Activated naive CD8-positive, alpha-beta T cell (primary cell): ENCODE measurements around the gene FCAR.
"Not testable (repeated sequence)": the region's sequence is repeated elsewhere in the genome, so short reads cannot be mapped to it uniquely, and the experiment has no call there.

Source experiments
- H3K27ac Mint-ChIP-seq: one replicate; pipeline ENCODE4 v1.8.0; 2021; ENCODE audit warnings: mixed read lengths
- H3K27me3 Mint-ChIP-seq: one replicate; pipeline ENCODE4 v1.8.0; 2021; ENCODE audit warnings: mixed read lengths
- H3K36me3 Mint-ChIP-seq: one replicate; pipeline ENCODE4 v1.8.0; 2021; ENCODE audit warnings: mixed read lengths
- H3K4me1 Mint-ChIP-seq: one replicate; pipeline ENCODE4 v1.8.0; 2021; ENCODE audit warnings: low read depth, mixed read lengths
- H3K4me3 Mint-ChIP-seq: one replicate; pipeline ENCODE4 v1.8.0; 2021; ENCODE audit warnings: mild to moderate bottlenecking, mixed read lengths
- H3K9me3 Mint-ChIP-seq: one replicate; pipeline ENCODE4 v1.8.0; 2021; ENCODE audit warnings: low read depth, mixed read lengths

FCAR gene

DNA sequence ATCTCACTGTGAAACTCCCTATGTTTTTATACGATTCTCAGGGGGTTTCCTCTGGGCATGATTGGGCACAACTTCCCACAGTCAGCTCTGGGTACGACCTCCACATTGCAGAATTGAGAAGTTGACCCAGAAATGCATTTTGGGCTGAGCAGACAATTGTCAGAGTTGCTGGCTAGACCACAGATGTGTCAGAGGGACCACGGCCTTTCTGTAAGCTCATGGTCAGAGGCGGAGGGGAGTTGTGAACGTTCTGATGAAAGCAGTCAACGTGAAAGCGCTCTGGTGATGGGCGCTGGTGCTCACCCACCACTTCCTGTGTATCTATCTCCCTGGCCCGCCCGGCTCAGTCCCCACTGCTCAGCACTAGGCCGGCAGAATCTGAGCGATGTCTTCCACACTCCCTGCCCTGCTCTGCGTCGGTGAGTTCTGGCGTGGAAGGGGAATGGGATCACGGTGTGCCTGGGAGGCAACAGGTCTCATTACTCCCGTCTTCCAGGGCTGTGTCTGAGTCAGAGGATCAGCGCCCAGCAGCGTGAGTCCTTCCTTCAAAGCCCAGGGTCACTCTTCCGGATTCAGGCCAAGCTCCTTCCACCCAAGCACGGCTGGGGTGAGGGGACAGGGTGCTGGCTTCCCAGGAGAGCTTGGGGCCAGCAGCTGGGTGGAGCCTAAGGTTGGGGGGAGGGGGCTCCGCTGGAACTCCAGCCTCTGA is 31.9 kb downstream of the FCAR start, which contains the start of gene NCR1:
Gene NCR1 (plus strand): TSS at position 346 of the 709 bp plus-strand sequence. CDS start 40 bp downstream, at position 386.
- Mint-ChIP-seq H3K27me3 (peaks cover 7% of the 10 kb centered on the region), H3K9me3 (no peaks in the 10 kb centered on the region), H3K4me1 (no peaks in the 10 kb centered on the region), H3K4me3 (no peak within 1 kb of the TSS), H3K27ac (no peak within 1 kb of the TSS), H3K36me3 (no peaks in the 10 kb centered on the region)

GRCh38 chr19:54906819-54907218 is 32.8 kb downstream of the FCAR start:
- Mint-ChIP-seq H3K36me3 (no peaks in the 10 kb centered on the region), H3K27ac (no peak overlapping the region), H3K27me3 (peaks cover 7% of the 10 kb centered on the region), H3K4me3 (no peak overlapping the region), H3K9me3 (no peaks in the 10 kb centered on the region), H3K4me1 (no peaks in the 10 kb centered on the region)

DNA sequence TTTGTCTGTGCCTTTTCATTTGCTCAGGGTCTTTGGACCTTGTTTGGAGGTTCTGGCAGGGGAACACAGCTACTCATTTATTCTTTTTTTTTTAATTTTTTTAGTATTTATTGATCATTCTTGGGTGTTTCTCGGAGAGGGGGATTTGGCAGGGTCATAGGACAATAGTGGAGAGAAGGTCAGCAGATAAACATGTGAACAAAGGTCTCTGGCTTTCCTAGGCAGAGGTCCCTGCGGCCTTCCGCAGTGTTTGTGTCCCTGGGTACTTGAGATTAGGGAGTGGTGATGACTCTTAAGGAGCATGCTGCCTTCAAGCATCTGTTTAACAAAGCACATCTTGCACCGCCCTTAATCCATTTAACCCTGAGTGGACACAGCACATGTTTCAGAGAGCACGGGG is 33.9 kb downstream of the FCAR start:
- H3K36me3 Mint-ChIP-seq, H3K4me3 Mint-ChIP-seq, H3K4me1 Mint-ChIP-seq, H3K9me3 Mint-ChIP-seq, H3K27ac Mint-ChIP-seq, H3K27me3 Mint-ChIP-seq: not testable (repeated sequence)

GRCh38 chr19:54916822-54917221 is 42.8 kb downstream of the FCAR start:
- Mint-ChIP-seq H3K27me3 (peaks cover 8% of the 10 kb centered on the region), H3K36me3 (no peaks in the 10 kb centered on the region), H3K4me3 (no peak overlapping the region), H3K9me3 (no peaks in the 10 kb centered on the region), H3K4me1 (no peaks in the 10 kb centered on the region), H3K27ac (no peak overlapping the region)

DNA sequence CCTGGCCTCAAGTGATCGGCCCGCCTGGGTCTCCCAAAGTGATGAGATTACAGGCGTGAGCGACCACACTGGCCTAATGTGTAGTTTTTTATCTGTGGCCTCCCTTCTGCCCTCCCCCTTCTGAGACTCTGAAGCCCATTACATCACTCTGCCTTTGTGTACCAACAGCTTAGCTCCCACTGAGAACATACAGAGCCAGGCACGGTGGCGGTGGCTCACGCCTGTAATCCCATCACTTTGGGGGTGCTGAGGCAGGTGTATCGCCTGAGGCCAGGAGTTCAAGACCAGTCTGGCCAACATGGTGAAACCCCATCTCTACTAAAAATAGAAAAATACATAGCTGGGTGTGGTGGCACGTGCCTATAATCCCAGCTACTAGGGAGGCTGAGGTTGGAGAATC is 44.5 kb downstream of the FCAR start:
- H3K27me3 Mint-ChIP-seq = peaks cover 8% of the 10 kb centered on the region
- no peak overlapping the region for H3K27ac Mint-ChIP-seq

GRCh38 chr19:54919646-54920563 is 45.9 kb downstream of the FCAR start:
- H3K36me3 Mint-ChIP-seq, H3K9me3 Mint-ChIP-seq, H3K4me1 Mint-ChIP-seq, H3K27ac Mint-ChIP-seq, H3K4me3 Mint-ChIP-seq, H3K27me3 Mint-ChIP-seq: not testable (repeated sequence)

More for the DNA sequence above, 44.5 kb downstream of the FCAR start:
- no peaks in the 10 kb centered on the region for H3K9me3 Mint-ChIP-seq
- H3K36me3 Mint-ChIP-seq = peaks cover 2% of the 10 kb centered on the region
- H3K4me3 Mint-ChIP-seq = no peak overlapping the region
- no peaks in the 10 kb centered on the region for H3K4me1 Mint-ChIP-seq

GRCh38 chr19:54921082-54921481 is 47.0 kb downstream of the FCAR start:
- H3K36me3 Mint-ChIP-seq = peaks cover 4% of the 10 kb centered on the region
- no peaks in the 10 kb centered on the region for H3K4me1 Mint-ChIP-seq
- no peak overlapping the region for H3K4me3 Mint-ChIP-seq
- H3K27ac Mint-ChIP-seq = no peak overlapping the region
- H3K9me3 Mint-ChIP-seq = no peaks in the 10 kb centered on the region
- H3K27me3 Mint-ChIP-seq = peaks cover 3% of the 10 kb centered on the region

DNA sequence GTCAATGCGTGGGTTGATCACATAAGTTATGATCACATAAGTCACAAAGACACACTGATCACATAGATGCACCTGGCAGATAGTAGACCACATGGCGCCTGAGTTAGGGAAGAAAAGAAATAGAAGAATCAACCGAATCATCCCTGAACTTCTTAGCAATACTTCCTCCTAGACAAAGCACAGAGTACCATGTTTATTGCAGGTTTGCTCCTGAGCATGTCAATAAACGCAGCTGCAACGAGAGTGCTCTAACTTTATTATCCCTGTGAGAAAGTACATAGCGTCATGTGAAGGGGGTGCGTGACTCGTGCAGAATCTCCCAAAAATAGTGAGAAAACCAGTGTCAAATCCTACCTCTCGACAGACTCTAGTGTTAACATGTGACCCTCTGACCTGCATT is 49.2 kb downstream of the FCAR start:
- no peak overlapping the region for H3K4me3 Mint-ChIP-seq
- H3K9me3 Mint-ChIP-seq = peaks cover 3% of the 10 kb centered on the region
- peaks cover 3% of the 10 kb centered on the region for H3K27me3 Mint-ChIP-seq

DNA sequence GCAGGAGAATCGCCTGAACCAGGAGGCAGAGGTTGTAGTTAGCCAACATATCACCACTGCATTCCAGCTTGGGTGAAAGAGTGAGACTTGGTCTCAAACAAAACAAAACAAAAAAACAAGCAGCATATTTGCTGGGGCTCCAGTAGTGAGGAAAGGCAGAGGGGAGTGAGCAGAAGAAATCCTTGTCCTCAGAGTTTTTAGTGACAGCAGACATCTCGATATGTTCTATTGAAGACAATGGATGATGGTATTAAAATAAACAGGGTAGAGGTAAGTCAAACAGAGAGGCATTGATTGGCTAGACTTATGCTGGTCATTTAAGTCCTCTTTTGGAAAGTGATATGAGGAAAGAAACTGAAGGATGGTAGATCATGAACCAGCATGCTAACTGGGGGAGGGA is 54.3 kb downstream of the FCAR start:
- Mint-ChIP-seq H3K27me3 (peaks cover 5% of the 10 kb centered on the region), H3K9me3 (peaks cover 6% of the 10 kb centered on the region), H3K4me3 (no peak overlapping the region), H3K36me3 (peaks cover 5% of the 10 kb centered on the region), H3K4me1 (no peaks in the 10 kb centered on the region), H3K27ac (no peak overlapping the region)

More for the DNA sequence above, 49.2 kb downstream of the FCAR start:
- Mint-ChIP-seq H3K36me3 (peaks cover 4% of the 10 kb centered on the region), H3K4me1 (no peaks in the 10 kb centered on the region), H3K27ac (no peak overlapping the region)

- no peaks in the 10 kb centered on the region for H3K36me3 Mint-ChIP-seq
- H3K27ac Mint-ChIP-seq = no peak overlapping the region
- no peak overlapping the region for H3K4me3 Mint-ChIP-seq
- H3K27me3 Mint-ChIP-seq = peaks cover 7% of the 10 kb centered on the region
- no peaks in the 10 kb centered on the region for H3K9me3 Mint-ChIP-seq
- H3K4me1 Mint-ChIP-seq = peaks cover 5% of the 10 kb centered on the region
Measured at GRCh38 chr19:54937926-54938325, 63.9 kb downstream of the FCAR start.

GRCh38 chr19:54938906-54939305 is 64.9 kb downstream of the FCAR start:
- H3K27me3 Mint-ChIP-seq = peaks cover 7% of the 10 kb centered on the region
- no peak overlapping the region for H3K4me3 Mint-ChIP-seq
- H3K9me3 Mint-ChIP-seq = no peaks in the 10 kb centered on the region
- no peak overlapping the region for H3K27ac Mint-ChIP-seq
- peaks cover 5% of the 10 kb centered on the region for H3K4me1 Mint-ChIP-seq
- H3K36me3 Mint-ChIP-seq = no peaks in the 10 kb centered on the region

DNA sequence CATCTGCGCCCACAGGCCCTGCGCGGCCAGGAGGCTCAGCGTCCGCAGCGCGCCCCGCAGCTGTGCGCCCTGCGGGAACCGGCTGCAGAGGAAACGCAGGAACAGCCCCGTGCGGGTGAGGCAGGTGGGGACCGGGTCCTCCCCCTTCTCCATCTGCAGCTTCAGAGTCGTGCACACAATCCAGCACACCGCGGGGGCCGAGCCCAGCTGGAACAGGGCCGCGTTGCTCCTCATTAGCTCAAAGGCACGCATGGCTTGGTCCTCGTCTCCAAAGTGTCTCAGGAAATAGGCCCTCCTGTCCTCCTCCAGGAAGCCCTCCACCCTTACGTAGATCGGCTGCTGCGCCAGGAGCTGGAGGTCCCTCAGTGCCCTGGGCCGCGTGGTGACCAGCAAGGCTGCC is 65.5 kb downstream of the FCAR start:
- not testable (repeated sequence) for H3K4me3 Mint-ChIP-seq, H3K36me3 Mint-ChIP-seq, H3K27me3 Mint-ChIP-seq, H3K9me3 Mint-ChIP-seq, H3K4me1 Mint-ChIP-seq, H3K27ac Mint-ChIP-seq
